ENCODE data around the gene GAS2.

Gene GAS2

DNA sequence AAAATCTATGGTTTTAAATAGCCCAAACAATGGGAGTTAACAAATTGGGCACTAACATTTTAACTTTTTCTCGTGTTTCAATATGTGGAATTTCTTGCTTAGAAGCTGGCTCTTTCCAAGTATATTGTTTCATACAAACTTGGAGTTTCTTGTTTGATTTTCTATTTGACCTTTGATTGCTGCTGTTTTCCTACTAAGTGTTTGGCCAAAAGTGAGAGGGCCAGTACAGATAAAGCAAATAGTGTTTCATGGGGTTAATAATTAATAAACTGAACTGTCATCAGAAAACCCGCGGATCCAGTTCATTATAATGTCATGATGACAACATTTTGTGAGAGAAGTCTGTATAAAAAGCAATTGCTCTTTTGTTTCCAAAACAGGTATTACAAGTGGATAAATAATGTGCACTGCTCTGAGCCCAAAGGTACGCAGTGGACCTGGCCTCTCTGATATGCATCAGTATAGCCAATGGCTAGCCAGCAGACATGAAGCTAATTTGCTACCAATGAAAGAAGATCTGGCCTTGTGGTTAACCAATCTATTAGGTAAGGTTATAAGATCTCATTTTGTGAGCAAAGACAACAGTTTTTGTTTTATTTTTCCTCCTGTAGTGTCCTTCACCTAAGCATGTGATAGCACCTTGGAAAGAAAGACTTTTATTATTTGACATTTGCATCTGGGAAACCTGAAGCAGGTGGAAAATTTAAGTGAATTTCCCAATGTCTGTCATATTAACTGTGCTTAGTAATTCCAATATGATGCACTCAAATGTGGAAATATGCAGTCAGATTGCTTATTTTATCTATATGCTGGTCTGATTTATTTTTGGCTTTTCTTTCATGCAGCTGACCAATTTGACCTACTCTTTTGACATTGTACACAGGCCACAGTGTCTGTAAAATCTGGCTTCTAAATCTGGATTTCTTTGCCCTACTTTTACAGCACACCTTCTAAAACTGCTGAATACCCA, 8.3 kb downstream of the GAS2 start:
- no peak for DNase-seq (ENCODE audit: low spot score)

DNA sequence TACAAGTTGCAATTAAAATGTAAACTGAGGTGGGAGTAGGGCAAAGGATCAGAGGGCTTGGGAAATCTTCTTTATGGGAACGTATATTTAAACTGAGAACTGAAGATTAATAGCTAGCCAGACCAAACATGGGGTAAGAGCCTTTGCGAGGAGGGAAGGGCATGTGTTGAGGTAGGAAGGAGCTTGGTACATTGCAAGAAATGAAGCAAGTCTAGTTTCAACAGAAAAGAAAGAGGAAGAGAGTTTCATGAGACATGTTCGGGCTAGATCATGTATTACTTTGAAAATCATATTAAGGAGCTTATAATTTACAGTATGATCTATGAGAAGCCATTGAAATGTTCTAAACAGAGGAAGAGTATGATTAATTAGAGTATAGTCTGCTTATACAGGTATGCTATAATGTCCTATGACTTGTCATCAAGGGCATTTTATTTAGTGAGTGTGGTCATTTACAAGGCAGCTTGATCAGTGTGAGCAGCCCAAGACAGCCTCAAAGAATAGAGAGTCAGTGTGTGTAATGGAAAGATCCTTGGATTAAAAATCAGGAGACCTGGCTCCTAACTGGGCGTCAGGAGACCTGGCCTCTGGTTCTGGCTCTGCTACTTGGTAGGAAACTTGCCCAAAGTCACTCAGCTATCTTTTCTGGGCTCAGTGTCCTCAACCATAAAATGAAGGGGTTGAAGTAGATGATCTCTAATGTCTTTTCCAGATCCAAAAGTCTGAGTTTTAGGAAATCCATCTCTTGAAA, 10.9 kb downstream of the GAS2 start:
- DNase-seq (ENCODE audit: low spot score) = no peak

DNA sequence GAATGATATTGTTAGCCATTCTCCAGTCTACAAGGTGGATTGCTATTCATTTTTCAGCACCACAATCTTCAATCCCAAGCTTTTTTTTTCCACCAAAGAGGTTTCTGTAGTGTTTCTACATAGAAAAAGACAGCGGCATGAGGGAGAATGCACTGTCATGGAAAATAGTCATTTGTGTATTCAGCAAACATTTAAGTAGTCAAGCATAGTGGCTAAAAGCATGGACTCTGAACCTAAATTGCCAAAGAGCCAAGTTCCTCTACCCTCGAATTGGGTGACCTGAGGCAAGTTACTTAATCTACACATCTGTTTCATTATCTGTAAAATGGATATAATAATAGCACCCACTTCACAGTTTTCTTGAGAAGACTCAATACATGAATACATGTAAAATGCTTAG, 14.2 kb downstream of the GAS2 start:
- DNase-seq (ENCODE audit: low spot score) = no peak

DNA sequence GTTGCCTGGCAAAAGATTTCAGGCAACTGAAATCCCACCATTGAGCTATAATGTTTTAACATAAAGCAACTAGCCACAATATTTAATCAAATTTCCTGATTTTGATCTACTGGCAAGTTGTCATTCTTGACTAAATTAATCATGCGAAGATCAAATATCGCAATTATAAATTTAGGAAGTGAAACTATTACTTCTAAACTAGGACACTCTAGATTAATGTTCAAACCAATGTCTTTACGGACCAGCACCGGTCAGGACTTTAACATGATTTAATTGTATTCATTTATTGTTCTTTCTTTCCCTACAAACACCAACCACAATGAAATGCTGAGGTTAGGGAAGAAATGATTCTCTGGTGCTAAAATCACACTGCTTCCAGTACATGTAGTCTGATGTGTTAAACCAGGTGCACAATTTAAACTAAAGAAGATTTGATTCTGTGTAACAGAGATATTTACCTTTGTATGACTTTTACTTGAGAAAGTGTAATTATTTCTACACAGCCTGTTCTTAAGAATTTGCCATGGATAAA, 14.9 kb downstream of the GAS2 start:
- DNase-seq (ENCODE audit: low spot score) = no peak

DNA sequence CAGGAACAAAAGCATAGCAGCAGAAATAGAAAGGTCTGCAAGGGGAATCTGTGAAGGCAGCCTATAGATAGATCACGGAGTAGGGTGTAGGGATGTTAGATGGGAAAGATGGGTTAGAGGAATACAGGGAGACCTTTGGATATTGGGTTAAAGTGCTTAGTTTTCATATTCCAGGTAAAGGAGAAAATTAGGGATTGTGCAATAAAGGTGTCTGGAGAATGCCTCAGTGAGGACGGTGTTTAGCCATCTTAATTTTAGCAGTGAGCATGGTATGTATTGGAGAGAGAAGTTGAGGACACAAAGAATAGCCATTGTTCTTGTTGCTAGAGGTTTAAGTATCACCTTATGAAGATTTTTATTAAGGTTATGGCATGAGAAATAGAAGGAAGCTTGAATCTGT, 17.7 kb downstream of the GAS2 start:
- no peak for DNase-seq (ENCODE audit: low spot score)

DNA sequence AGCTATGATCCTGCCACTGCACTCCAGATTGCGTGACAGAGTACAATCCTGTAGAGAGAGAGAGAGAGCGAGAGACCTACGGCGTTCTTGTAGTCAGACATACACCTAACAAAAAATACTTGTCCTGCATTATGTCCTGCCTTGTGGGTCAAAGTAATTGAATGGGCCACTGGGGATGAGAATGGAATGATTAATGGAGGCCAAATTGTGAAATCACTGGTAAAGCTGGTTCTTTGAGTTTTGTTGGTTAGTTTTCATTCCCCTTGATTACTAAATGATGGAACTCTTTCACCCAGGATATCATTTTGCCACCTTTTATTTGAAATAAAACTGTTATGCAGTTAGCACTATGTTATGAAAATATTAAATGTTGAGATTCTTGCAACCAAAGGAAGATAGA, 18.7 kb downstream of the GAS2 start:
- DNase-seq (ENCODE audit: low spot score) = no peak

DNA sequence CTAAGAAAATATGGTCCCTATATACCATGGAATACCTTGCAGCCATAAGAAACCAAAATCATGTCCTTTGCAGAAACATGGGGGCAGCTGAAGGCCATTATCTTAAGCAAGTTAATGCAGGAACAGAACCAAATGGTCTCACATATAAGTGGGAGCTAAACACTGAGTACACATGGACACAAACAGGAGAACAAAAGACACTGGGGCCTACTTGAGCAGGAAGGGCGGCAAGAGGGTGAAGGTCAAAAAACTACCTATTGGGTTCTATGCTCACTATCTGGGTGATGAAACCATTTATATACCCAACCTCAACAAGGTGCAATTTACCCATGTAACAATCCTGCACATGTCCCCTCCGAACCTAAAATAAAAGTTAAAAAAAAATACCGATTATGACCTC, 22.5 kb downstream of the GAS2 start:
- DNase-seq (ENCODE audit: low spot score) = no peak

DNA sequence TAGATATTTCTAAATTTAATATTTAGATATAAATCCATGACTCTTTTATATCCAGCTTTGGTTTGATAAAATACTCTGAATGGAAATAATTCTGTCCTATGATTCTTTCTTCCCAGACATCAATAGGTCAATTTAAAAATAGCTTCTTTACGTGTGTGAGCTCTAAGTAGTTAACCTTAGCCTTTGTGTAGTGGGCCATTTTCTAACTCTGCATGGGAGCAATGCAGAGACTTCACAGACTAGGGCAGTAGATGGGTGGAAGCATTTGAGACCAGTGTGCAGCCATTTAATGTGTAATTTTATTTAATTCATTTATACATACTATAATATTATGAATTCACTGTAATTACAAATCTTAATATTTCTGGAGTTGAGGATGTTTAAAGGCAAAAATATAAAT, 23.8 kb downstream of the GAS2 start:
- DNase-seq (ENCODE audit: low spot score) = no peak

DNA sequence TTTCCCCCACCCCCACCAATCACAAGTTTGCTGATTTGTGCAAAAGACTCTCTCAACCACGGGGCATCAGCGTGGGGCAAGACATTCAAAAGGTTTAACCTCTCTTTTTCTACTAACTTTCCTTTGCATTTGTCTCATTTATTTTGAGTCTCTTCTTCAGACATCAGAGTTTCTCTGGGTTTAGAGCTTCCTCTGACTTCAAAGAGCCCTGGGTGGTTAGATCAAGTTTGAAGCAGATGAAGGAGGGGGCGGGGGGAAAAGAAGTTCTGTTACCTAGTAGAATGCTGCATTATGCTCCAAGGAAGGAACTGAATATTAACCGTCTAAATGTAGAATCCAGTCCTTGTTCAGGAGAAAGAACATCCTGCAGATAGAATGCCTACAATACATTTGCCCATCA, 24.5 kb downstream of the GAS2 start:
- DNase-seq (ENCODE audit: low spot score) = no peak

DNA sequence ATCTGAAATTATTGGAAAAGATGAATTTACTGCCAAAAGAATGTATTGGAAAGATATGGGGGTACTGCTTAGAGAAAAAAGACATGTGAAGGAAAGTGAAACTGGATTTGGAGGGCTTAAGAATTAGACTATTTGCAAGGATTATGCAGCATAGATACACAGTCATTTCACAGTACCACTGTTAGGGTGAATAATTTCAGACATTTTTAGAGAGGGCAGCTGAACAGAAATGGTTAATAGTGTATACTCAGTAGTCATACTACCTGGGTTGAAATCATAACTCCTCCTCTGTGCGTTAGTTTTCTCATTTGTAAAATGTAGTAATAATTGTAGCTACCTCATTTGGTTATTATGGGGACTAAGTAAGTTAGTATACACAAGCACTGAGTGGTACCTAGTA, 33.0 kb downstream of the GAS2 start:
- DNase-seq (ENCODE audit: low spot score) = no peak

DNA sequence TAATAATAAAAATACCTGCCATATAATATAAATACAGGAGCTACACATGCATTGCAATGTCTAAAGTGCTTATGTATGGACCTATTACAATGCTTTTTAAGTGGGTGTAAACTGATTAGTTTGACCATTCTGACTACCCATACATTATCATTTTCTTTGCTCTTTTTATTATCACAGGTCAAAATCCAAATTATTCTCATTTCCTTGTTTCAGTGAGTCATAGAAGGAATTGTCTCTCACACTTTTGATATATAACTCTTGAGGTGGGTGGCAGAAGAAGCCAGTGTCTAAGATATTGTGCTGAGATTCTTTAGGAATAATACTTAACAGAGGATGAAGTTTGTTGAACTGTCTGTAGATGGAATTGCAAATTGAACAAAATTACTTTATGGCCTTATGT, 35.6 kb downstream of the GAS2 start:
- no peak for DNase-seq (ENCODE audit: low spot score)

DNA sequence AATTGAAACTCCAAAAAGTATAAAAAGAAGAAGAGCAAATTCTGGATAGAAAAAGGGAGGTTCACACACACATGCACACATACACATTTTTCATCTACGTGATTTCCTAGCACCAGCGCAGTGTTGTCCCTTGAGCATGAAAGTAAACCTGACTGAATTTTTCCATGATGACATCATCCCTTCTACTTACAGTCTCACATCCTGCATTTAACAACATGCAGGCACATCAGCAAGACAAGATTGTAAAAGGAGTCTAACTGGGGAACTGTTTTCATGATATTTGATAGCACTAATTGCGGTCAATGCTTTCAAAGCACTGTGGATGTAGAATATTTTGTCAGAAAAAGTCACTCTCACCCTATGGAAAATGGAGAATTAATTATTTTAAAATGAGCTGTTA, 36.6 kb downstream of the GAS2 start:
- DNase-seq (ENCODE audit: low spot score) = no peak

DNA sequence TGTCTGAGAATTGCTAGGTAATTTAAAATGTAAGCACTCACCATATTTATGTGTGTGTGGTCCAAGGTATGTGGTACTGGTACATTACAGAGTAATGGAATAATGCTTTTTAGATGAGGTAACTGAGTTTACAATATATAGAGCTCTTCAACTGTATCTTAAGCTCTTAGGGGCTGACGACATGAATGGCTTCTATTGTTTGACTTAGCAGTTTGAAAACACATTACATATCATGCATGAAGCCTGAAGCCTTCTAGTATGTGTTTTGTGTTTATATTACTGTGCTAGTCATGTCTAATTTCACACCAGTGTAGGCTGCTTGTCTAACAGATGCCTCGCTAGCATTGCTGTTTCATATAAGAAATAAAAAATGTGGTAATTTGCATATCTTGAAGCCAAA, 37.2 kb downstream of the GAS2 start:
- no peak for DNase-seq (ENCODE audit: low spot score)

DNA sequence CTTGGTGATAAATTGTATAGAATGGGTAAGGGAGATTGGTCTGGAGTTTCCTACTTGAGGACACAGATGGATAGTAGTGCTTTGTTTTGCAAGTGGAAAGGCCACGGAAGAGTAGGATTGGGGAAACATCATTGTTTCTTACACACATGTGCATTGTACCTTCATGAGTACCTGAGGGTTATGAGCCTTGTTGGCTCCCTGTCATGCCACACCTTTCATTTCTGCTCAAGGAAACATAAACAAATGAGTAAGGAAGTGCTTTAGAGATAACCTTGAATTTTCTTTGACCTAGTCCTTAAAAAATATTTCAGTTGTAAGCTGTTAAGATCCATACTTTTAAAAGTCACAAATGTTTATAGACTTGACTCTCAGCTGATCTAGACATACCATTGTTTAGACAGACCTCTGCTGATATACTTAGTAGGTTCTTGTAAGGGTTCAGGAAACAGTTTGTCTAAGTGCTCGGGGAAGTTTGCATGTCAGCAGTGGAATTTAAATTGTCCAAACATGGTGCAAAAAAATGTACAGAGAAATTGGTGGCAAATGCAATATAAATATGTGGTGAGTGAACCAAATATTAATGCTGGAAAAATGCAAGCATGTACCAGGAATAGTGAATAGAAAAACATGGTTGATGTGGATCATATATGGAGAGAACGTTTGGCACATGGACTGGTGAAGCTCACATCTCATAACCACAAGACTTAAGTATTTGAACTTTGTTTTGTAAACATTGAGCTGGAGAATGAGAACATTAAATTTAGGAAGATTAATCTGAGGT, 40.9 kb downstream of the GAS2 start:
- no peak for DNase-seq (ENCODE audit: low spot score)

DNA sequence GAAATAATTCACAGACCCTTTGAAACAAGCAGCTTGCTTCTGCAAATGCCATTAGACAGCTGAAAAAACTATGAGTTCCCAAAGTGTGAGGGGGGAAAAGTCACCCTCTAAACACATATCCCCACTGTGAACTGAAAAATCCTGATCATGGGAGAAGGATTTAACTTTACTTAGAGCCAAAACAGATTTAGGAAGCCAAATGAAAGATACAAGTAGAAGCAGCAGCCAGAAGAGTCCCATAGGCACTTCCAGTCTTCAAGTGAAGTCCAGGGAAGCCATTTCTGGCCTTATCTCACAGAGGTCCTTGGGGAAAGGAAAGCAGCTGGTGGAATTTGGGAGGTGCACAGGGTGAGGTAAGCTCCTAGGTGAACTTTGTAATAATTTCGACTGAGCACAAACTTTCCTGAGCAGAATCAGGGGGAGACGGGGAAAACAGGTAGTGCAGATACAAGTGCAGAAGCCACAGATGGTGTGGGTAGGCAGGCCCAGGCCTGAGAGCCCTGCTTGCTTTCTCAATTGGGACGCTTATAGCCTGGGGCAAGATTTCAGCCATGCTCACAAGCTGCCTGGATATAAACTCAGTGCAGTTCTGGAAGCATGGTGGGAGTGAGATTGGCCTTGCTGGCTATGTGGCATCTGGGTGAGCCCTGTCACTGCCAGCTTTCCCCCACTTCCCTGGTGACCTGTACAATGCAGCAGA, 44.8 kb downstream of the GAS2 start:
- DNase-seq (ENCODE audit: low spot score) = no peak

DNA sequence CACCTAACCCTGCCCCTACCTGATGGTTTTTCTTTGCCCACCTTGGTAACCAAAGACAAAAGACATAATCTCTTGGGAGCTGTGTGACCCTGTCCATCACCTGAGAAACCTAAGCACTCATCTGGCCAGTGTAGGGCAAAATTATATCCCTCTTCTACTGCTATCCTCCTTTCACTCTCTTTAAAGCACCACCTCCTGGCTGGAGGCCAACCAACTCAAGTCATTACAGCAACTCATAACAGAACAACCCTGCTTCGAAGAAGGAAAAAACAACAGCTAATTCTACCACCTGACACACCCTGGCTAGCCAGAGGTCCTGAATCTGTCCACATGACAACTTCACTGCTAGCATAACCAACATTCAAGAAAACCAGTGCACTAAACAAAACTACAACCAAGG, 45.5 kb downstream of the GAS2 start:
- DNase-seq (ENCODE audit: low spot score) = no peak

DNA sequence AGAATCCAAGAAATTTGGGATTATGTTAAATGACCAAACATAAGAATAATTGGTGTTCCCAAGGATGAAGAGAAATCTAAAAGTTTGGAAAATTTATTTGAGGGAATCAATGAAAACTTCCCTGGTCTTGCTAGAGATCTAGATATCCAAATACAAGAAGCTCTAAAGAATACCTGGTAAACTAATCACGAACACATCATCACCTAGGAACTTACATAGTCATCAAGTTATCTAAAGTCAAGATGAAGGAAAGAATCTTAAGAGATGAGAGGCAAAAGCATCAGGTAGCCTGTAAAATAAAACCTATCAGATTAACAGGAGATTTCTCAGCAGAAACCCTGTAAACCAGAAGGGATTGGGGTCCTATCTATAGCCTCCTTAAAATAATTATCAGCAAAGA, 46.9 kb downstream of the GAS2 start:
- DNase-seq (ENCODE audit: low spot score) = no peak

DNA sequence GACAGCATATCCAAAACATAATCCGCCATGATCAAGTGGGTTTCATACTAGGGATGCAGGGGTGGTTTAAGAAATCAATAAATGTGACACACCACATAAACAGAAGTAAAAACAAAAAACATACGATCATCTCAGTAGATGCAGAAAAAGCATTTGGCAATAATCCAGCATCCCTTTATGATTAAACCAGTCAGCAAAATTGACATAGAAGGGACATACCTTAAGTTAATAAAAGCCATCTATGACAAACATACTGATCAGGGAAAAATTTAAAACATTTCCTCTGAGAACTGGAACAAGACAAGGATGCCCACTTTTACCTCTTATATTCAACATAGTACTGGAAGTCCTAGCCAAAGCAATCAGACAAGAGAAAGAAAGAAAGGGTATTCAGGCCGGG, 49.6 kb downstream of the GAS2 start:
- no peak for DNase-seq (ENCODE audit: low spot score)

DNA sequence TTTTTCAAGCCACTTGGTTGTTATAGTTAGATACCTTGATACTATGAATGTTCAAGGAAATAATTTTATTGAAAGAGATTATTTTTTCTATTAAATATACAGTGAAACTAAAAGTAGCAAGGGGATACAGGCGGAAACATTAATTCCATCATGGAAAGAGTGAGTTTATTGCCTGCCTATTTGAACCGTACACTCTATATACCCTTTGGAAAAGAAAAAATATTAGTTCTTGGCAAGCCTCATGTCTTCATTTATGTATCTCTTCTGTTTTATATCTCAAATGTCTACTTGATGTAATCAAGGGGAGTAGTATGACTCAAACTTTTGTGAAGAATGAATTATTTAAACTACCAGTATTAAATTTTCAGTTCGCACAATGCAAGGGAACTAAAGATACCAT, 54.0 kb downstream of the GAS2 start:
- no peak for DNase-seq (ENCODE audit: low spot score)

DNA sequence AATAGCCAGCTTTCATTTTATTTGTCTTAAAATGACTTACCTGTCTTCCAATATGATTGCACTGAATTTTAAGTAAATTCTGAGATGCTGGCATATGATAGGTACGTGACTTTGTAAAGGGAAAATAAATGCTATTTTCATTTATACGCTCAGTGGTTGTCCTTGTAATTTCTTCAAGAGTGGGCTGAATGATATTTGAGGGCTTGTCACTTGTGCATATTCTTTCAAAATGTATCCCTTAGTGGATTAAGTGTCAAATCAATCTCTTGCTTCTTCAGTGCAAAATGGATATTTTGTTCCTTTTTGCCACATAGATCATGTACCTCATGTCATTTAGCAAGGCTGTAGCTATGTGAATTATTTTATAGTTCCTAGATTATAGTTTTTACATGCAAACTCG, 56.9 kb downstream of the GAS2 start:
- DNase-seq (ENCODE audit: low spot score) = no peak

DNA sequence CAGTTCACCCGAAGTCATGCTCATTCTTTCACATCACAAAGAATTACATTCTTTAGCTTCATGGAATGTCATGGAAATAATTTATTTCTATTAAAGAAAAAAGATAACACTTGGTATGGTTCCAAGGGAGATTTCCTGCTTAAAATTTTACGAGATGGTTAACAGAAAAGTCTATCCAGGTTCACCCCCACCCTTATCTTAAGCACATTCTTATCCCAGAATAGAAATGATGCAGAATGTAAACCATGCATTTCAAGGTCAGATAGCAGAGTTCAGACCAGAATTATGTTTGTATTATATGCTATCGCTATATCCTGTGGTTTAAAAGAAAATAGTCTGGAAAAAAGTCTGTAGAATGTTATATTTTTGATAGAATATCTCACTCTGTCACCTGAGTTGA, 58.7 kb downstream of the GAS2 start:
- no peak for DNase-seq (ENCODE audit: low spot score)
